Glomerular endothelial cell (primary cell): ENCODE data around the gene MBOAT1. TPM values are rescaled to one million over a fixed set of nuclear protein-coding genes. Genes with fewer than 3 reads are reported as not detected.
"Not testable (repeated sequence)": the region's sequence is repeated elsewhere in the genome, so short reads cannot be mapped to it uniquely, and the experiment has no call there.

Experiments
- DNase-seq: peaks from one replicate; pipeline ENCODE4 v3.0.0-alpha.2; 2011; ENCODE audit warnings: low read depth, low spot score; ENCODE audit errors: extremely low read depth
- total RNA-seq: library from RNA; depleted of rRNA; stranded (reverse); fragments of >200 nt; gene quantifications from 2 replicates; pipeline ENCODE4 v1.2.3, GENCODE V29; 2015

MBOAT1 gene
- total RNA-seq: 1.4 and 2.9 TPM in 2 replicates

- no peak for DNase-seq
These were observed at the start of gene MBOAT1 for GRCh38 chr6:20212392-20213111. Gene MBOAT1, minus strand, starts transcription at chr6:20212469. Its CDS starts 235 bp downstream, at chr6:20212234.

GRCh38 chr6:20261685-20262084 lies 49.4 kb upstream of the MBOAT1 start:
- DNase-seq: no peak

- DNase-seq: no peak
These were observed 48.1 kb upstream of the MBOAT1 start for GRCh38 chr6:20260360-20260759.

- no peak for DNase-seq
These were observed 47.2 kb upstream of the MBOAT1 start for GRCh38 chr6:20259316-20260049.

GRCh38 chr6:20255428-20255827 lies 43.2 kb upstream of the MBOAT1 start:
- DNase-seq: no peak

- no peak for DNase-seq
These were observed 42.0 kb upstream of the MBOAT1 start for GRCh38 chr6:20254295-20254694.

- no peak for DNase-seq
These were observed 40.8 kb upstream of the MBOAT1 start for GRCh38 chr6:20253021-20253420.

GRCh38 chr6:20252311-20252710 lies 40.0 kb upstream of the MBOAT1 start:
- no peak for DNase-seq

- no peak for DNase-seq
These were observed 39.3 kb upstream of the MBOAT1 start for GRCh38 chr6:20251525-20251924.

- DNase-seq: no peak
These were observed 33.9 kb upstream of the MBOAT1 start for GRCh38 chr6:20246125-20246524.

GRCh38 chr6:20244807-20245681 lies 32.8 kb upstream of the MBOAT1 start:
- not testable (repeated sequence) for DNase-seq

- no peak for DNase-seq
These were observed 31.0 kb upstream of the MBOAT1 start for GRCh38 chr6:20243288-20243687.

- DNase-seq: no peak
These were observed 30.1 kb upstream of the MBOAT1 start for GRCh38 chr6:20242397-20242796.

- DNase-seq: no peak
These were observed 28.8 kb upstream of the MBOAT1 start for GRCh38 chr6:20241102-20241501.

- DNase-seq: no peak
These were observed 26.7 kb upstream of the MBOAT1 start for GRCh38 chr6:20238688-20239587.

GRCh38 chr6:20237677-20238460 lies 25.6 kb upstream of the MBOAT1 start:
- no peak for DNase-seq

GRCh38 chr6:20236909-20237600 lies 24.8 kb upstream of the MBOAT1 start:
- no peak for DNase-seq

GRCh38 chr6:20236344-20236743 lies 24.1 kb upstream of the MBOAT1 start:
- DNase-seq: no peak

- DNase-seq: no peak
These were observed 22.8 kb upstream of the MBOAT1 start for GRCh38 chr6:20235041-20235440.
